Osteocyte (in vitro differentiated cells): ENCODE measurements around the gene RINL. TPM values are rescaled to one million over a fixed set of nuclear protein-coding genes. Genes with fewer than 3 reads are reported as not detected.
"Not testable (repeated sequence)": the region's sequence is repeated elsewhere in the genome, so short reads cannot be mapped to it uniquely, and the experiment has no call there.

ENCODE experiments used
- DNase-seq: peaks from one replicate; pipeline ENCODE4 v3.0.0; 2021; ENCODE audit warnings: mixed read lengths; ENCODE audit not compliant: unreplicated experiment; ENCODE audit errors: extremely low spot score
- H3K27ac Mint-ChIP-seq: one replicate; pipeline ENCODE4 v1.8.0; 2021; ENCODE audit warnings: mild to moderate bottlenecking, mixed read lengths; ENCODE audit not compliant: unreplicated experiment
- H3K27me3 Mint-ChIP-seq: one replicate; pipeline ENCODE4 v1.8.0; 2021; ENCODE audit warnings: mixed read lengths; ENCODE audit not compliant: unreplicated experiment
- H3K36me3 Mint-ChIP-seq: one replicate; pipeline ENCODE4 v1.8.0; 2021; ENCODE audit warnings: mixed read lengths; ENCODE audit not compliant: unreplicated experiment
- H3K4me1 Mint-ChIP-seq: one replicate; pipeline ENCODE4 v1.8.0; 2021; ENCODE audit warnings: mixed read lengths; ENCODE audit not compliant: unreplicated experiment
- H3K4me3 Mint-ChIP-seq: one replicate; pipeline ENCODE4 v1.8.0; 2021; ENCODE audit warnings: mild to moderate bottlenecking, moderate library complexity, mixed read lengths; ENCODE audit not compliant: unreplicated experiment
- H3K9me3 Mint-ChIP-seq: one replicate; pipeline ENCODE4 v1.8.0; 2021; ENCODE audit warnings: mixed read lengths; ENCODE audit not compliant: unreplicated experiment
- CTCF ChIP-seq: fragments of 200-600 bp; sonication (generic); IDR thresholded peaks from 2 replicates; pipeline ENCODE4 v1.5.0; 2021; ENCODE audit warnings: antibody characterized with exemption, mild to moderate bottlenecking, moderate library complexity
- total RNA-seq: library from RNA; stranded (reverse); gene quantifications from 2 replicates; pipeline ENCODE4 v1.2.1, GENCODE V29; 2021

RINL gene
- total RNA-seq, 1 donor from 2014 or later: not detected

- no peak overlapping the region for H3K4me3 Mint-ChIP-seq
- peaks cover 8% of the 10 kb centered on the region for H3K4me1 Mint-ChIP-seq
- no peaks in the 10 kb centered on the region for H3K27me3 Mint-ChIP-seq
- no peak for DNase-seq
- no peaks in the 10 kb centered on the region for H3K9me3 Mint-ChIP-seq
- no peak for TF ChIP-seq CTCF
- H3K36me3 Mint-ChIP-seq: no peaks in the 10 kb centered on the region
- no peak overlapping the region for H3K27ac Mint-ChIP-seq
Measured at GRCh38 chr19:38868551-38868950, 9.5 kb downstream of the RINL start.

- H3K4me1 Mint-ChIP-seq: peaks cover 10% of the 10 kb centered on the region
- no peak for DNase-seq
- no peak overlapping the region for H3K27ac Mint-ChIP-seq
- H3K27me3 Mint-ChIP-seq: no peaks in the 10 kb centered on the region
- H3K9me3 Mint-ChIP-seq: no peaks in the 10 kb centered on the region
- no peaks in the 10 kb centered on the region for H3K36me3 Mint-ChIP-seq
- H3K4me3 Mint-ChIP-seq: no peak overlapping the region
- TF ChIP-seq CTCF: no peak
Measured at GRCh38 chr19:38867171-38867780, 10.8 kb downstream of the RINL start.

GRCh38 chr19:38862321-38863059 lies 15.6 kb downstream of the RINL start:
- H3K4me1 Mint-ChIP-seq: peaks cover 5% of the 10 kb centered on the region
- H3K27me3 Mint-ChIP-seq: peaks cover 4% of the 10 kb centered on the region
- no peak for DNase-seq
- H3K9me3 Mint-ChIP-seq: no peaks in the 10 kb centered on the region
- H3K27ac Mint-ChIP-seq: no peak overlapping the region
- TF ChIP-seq CTCF: no peak
- H3K36me3 Mint-ChIP-seq: no peaks in the 10 kb centered on the region
- H3K4me3 Mint-ChIP-seq: no peak overlapping the region

GRCh38 chr19:38861368-38861767 lies 16.7 kb downstream of the RINL start:
- Mint-ChIP-seq H3K4me1 (peaks cover 5% of the 10 kb centered on the region), H3K9me3 (no peaks in the 10 kb centered on the region), H3K27ac (no peak overlapping the region), H3K36me3 (no peaks in the 10 kb centered on the region), H3K27me3 (peaks cover 6% of the 10 kb centered on the region), H3K4me3 (no peak overlapping the region)
- TF ChIP-seq CTCF: no peak
- no peak for DNase-seq

GRCh38 chr19:38859631-38860204 lies 18.4 kb downstream of the RINL start:
- H3K9me3 Mint-ChIP-seq, H3K36me3 Mint-ChIP-seq, H3K27ac Mint-ChIP-seq, H3K27me3 Mint-ChIP-seq, DNase-seq, H3K4me3 Mint-ChIP-seq, H3K4me1 Mint-ChIP-seq: not testable (repeated sequence)
